ENCODE data around the gene TLR7. TPM values are rescaled to one million over a fixed set of nuclear protein-coding genes. Genes with fewer than 3 reads are reported as not detected.

Gene TLR7
- total RNA-seq, 4 donors from 2014 or later = 0.30 to 1.2 (median 0.64) TPM

DNA sequence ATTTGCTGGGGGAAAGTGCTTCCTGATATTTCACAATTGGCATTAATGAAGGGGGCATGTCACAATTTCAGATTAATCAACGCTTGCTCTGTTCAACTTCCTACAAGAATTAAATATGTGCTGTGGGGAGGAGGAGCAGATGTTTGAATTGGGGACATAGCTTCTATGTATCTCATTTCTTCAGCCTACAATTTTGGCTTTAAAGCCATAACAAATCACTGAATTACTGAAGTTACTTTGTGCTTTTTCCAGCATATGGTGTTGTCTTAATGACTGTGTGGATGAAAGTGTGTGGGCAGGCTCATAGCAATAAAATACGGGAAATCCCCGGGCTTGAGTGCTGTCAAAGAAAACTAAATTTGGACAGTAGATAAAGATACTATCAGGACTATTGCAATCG lies 813 bp downstream of the TLR7 start:
- Histone ChIP-seq H3K27ac (no peak overlapping the region), H3K27me3 (no peaks in the 10 kb centered on the region), H3K4me1 (no peaks in the 10 kb centered on the region), H3K36me3 (no peaks in the 10 kb centered on the region), H3K9me3 (peaks cover 0 to 5% (median 0%) of the 10 kb centered on the region in 4 donors), H3K4me3 (no peak overlapping the region)
- DNase-seq (ENCODE audit: low spot score in 2 of 2) = no peak
- WGBS, 2 donors = 35 to 70% methylated on average over 4 of the region's 4 CpGs
- TF ChIP-seq EP300 (IDR thresholded peaks at IDR 0.05) (no peak), POLR2A (IDR thresholded peaks at IDR 0.05) (no peak)
- TF ChIP-seq, protein P1, sequence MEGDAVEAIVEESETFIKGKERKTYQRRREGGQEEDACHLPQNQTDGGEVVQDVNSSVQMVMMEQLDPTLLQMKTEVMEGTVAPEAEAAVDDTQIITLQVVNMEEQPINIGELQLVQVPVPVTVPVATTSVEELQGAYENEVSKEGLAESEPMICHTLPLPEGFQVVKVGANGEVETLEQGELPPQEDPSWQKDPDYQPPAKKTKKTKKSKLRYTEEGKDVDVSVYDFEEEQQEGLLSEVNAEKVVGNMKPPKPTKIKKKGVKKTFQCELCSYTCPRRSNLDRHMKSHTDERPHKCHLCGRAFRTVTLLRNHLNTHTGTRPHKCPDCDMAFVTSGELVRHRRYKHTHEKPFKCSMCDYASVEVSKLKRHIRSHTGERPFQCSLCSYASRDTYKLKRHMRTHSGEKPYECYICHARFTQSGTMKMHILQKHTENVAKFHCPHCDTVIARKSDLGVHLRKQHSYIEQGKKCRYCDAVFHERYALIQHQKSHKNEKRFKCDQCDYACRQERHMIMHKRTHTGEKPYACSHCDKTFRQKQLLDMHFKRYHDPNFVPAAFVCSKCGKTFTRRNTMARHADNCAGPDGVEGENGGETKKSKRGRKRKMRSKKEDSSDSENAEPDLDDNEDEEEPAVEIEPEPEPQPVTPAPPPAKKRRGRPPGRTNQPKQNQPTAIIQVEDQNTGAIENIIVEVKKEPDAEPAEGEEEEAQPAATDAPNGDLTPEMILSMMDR (IDR thresholded peaks at IDR 0.05) = no peak

DNA sequence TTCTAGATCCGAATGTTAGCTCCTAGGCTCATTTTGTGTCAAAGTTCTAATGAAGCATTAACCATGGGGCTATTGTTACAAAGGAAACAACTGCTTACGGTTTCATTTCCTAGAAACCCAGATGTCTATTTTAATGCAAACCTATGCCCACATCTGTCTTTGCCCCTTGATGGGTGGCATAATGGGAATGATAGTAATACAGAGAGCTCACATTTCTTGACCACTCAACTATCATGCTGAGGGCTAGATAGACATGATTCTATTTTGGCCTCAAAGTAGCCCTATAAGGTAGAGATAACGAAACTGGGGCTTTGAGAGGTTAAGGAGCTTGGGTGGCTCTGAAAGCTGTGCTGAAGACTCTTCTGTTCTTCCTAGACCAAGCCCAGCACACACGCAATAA lies 1.9 kb downstream of the TLR7 start:
- Histone ChIP-seq H3K4me1 (no peaks in the 10 kb centered on the region), H3K36me3 (no peaks in the 10 kb centered on the region), H3K27me3 (no peaks in the 10 kb centered on the region), H3K27ac (no peak overlapping the region), H3K9me3 (peaks cover 0 to 4% (median 0%) of the 10 kb centered on the region in 4 donors), H3K4me3 (no peak overlapping the region)
- TF ChIP-seq POLR2A (IDR thresholded peaks at IDR 0.05) (no peak), EP300 (IDR thresholded peaks at IDR 0.05) (no peak)
- TF ChIP-seq, protein P1 (IDR thresholded peaks at IDR 0.05) = no peak
- no peak for DNase-seq (ENCODE audit: low spot score in 2 of 2)
- WGBS, 2 donors = 78 to 86% methylated on average over 4 of the region's 4 CpGs

GRCh38 chrX:12871257-12871656 lies 4.4 kb downstream of the TLR7 start:
- 42 to 56% methylated on average over 6 of the region's 6 CpGs for WGBS, 2 donors

DNA sequence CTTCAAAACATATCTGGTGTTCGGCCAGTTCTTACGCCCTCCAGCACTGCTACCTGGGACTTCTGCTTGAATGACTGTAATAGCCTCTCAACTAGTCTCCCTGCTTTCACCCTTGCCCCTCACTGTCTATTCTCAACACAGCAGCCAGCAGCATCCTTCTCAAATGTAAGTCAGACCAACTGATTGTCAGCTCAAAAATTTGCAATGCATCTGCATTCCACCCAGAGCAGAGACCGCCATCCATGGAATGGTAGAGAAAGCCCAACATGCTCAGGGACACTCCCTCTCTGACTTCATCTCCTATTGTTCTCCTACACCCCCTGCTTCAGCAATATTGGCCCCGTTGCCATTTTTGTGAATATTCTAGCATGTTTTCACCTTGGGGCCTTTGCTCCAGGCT lies 5.9 kb downstream of the TLR7 start:
- Histone ChIP-seq H3K27me3 (no peaks in the 10 kb centered on the region), H3K4me1 (no peaks in the 10 kb centered on the region), H3K27ac (no peak overlapping the region), H3K9me3 (no peaks in the 10 kb centered on the region), H3K4me3 (no peak overlapping the region), H3K36me3 (no peaks in the 10 kb centered on the region)
- no peak for TF ChIP-seq EP300 (IDR thresholded peaks at IDR 0.05)
- TF ChIP-seq, protein P1 (IDR thresholded peaks at IDR 0.05) = no peak
- no peak for TF ChIP-seq POLR2A (IDR thresholded peaks at IDR 0.05)
- 82 to 83% methylated on average over 4 of the region's 4 CpGs for WGBS, 2 donors
- DNase-seq (ENCODE audit: low spot score in 2 of 2) = no peak

More at GRCh38 chrX:12871257-12871656, 4.4 kb downstream of the TLR7 start:
- TF ChIP-seq EP300 (IDR thresholded peaks at IDR 0.05) (no peak), POLR2A (IDR thresholded peaks at IDR 0.05) (no peak)
- TF ChIP-seq, protein P1 (IDR thresholded peaks at IDR 0.05) = no peak
- Histone ChIP-seq H3K9me3 (no peaks in the 10 kb centered on the region), H3K27ac (no peak overlapping the region), H3K4me3 (no peak overlapping the region), H3K27me3 (no peaks in the 10 kb centered on the region), H3K36me3 (no peaks in the 10 kb centered on the region), H3K4me1 (no peaks in the 10 kb centered on the region)
- DNase-seq (ENCODE audit: low spot score in 2 of 2) = no peak

- no peak for DNase-seq (ENCODE audit: low spot score in 2 of 2)
- TF ChIP-seq, protein P1 (IDR thresholded peaks at IDR 0.05) = no peak
- TF ChIP-seq POLR2A (IDR thresholded peaks at IDR 0.05) (no peak), EP300 (IDR thresholded peaks at IDR 0.05) (no peak)
- H3K9me3 ChIP-seq = no peaks in the 10 kb centered on the region
- no peak overlapping the region for H3K4me3 ChIP-seq
- H3K27me3 ChIP-seq = no peaks in the 10 kb centered on the region
- no peaks in the 10 kb centered on the region for H3K4me1 ChIP-seq
- no peaks in the 10 kb centered on the region for H3K36me3 ChIP-seq
- WGBS, 2 donors = 41 to 58% methylated on average over 4 of the region's 4 CpGs
- no peak overlapping the region for H3K27ac ChIP-seq
These were observed 7.7 kb downstream of the TLR7 start for GRCh38 chrX:12874581-12874980.

Measured in tibial nerve (tissue), 4 donors.